NCI-H748 (cell line): ENCODE data around the gene RPL22.

Experiments used
- DNase-seq: peaks from one replicate; lab custom pipeline; 2025; ENCODE audit not compliant: unreplicated experiment; lab: John Stamatoyannopoulos, UW

The RPL22 gene

GRCh38 chr1:6175411-6175828, 24.0 kb downstream of the RPL22 start:
- no peak for DNase-seq

- no peak for DNase-seq
These were observed 24.6 kb downstream of the RPL22 start for GRCh38 chr1:6174621-6175410.

GRCh38 chr1:6172549-6172948, 26.8 kb downstream of the RPL22 start:
- no peak for DNase-seq

GRCh38 chr1:6171548-6172124, 27.8 kb downstream of the RPL22 start:
- DNase-seq: peak; percentile 0

GRCh38 chr1:6170742-6171201, 28.6 kb downstream of the RPL22 start:
- DNase-seq: no peak

- no peak for DNase-seq
These were observed 29.2 kb downstream of the RPL22 start for GRCh38 chr1:6170116-6170741.

GRCh38 chr1:6168947-6169586, 30.3 kb downstream of the RPL22 start:
- no peak for DNase-seq

GRCh38 chr1:6167391-6168303, 31.7 kb downstream of the RPL22 start:
- DNase-seq: no peak

GRCh38 chr1:6166655-6167390, 32.6 kb downstream of the RPL22 start:
- no peak for DNase-seq

- no peak for DNase-seq
These were observed 33.2 kb downstream of the RPL22 start for GRCh38 chr1:6166221-6166620.

GRCh38 chr1:6165441-6165985, 33.9 kb downstream of the RPL22 start:
- no peak for DNase-seq

GRCh38 chr1:6165027-6165426, 34.4 kb downstream of the RPL22 start:
- no peak for DNase-seq

- no peak for DNase-seq
These were observed 35.3 kb downstream of the RPL22 start for GRCh38 chr1:6163973-6164617.

- no peak for DNase-seq
These were observed 36.0 kb downstream of the RPL22 start for GRCh38 chr1:6163191-6163972.

GRCh38 chr1:6162773-6163172, 36.6 kb downstream of the RPL22 start:
- DNase-seq: no peak

GRCh38 chr1:6162341-6162740, 37.1 kb downstream of the RPL22 start:
- no peak for DNase-seq

- DNase-seq: no peak
These were observed 41.2 kb downstream of the RPL22 start for GRCh38 chr1:6158181-6158580.

- peak; percentile 79 for DNase-seq
These were observed 41.7 kb downstream of the RPL22 start for GRCh38 chr1:6157528-6158174.
